SJCRH30 (cell line): ENCODE results near the gene SAMD9L. TPM values are rescaled to one million over a fixed set of nuclear protein-coding genes. Genes with fewer than 3 reads are reported as not detected.

ENCODE experiments used
- DNase-seq, 2 experiments: peaks; one replicate each; pipeline ENCODE4 v3.0.0-alpha.2; 2015 to 2020
- H3K27ac ChIP-seq: fragments of 250-450 bp; sonication (Bioruptor Pico); 2 replicates; pipeline ENCODE4 v1.5.1; 2020; ENCODE audit warnings: mild to moderate bottlenecking, moderate library complexity
- H3K27me3 ChIP-seq: fragments of 250-450 bp; sonication (Bioruptor Pico); 2 replicates; pipeline ENCODE4 v1.5.1; 2020; ENCODE audit warnings: mild to moderate bottlenecking, moderate library complexity
- H3K36me3 ChIP-seq: fragments of 250-450 bp; sonication (Bioruptor Pico); 2 replicates; pipeline ENCODE4 v1.5.1; 2020; ENCODE audit warnings: mild to moderate bottlenecking, moderate library complexity
- H3K4me1 ChIP-seq: fragments of 250-450 bp; sonication (Bioruptor Pico); 2 replicates; pipeline ENCODE4 v1.5.1; 2020; ENCODE audit warnings: mild to moderate bottlenecking, moderate library complexity
- H3K4me3 ChIP-seq: fragments of 250-450 bp; sonication (Bioruptor Pico); 2 replicates; pipeline ENCODE4 v1.5.1; 2020; ENCODE audit warnings: mild to moderate bottlenecking, moderate library complexity
- H3K9me3 ChIP-seq: fragments of 250-450 bp; sonication (Bioruptor Pico); replicated peaks from 2 replicates; pipeline ENCODE4 v1.5.1; 2020; ENCODE audit warnings: mild to moderate bottlenecking, moderate library complexity
- total RNA-seq: library from RNA; depleted of rRNA; stranded (reverse); fragments of >200 nt; shearing (Covaris generic); gene quantifications from 2 replicates; pipeline ENCODE4 v1.2.3, GENCODE V29; 2014; rRNA removed

SAMD9L gene
- 0.79 and 1.8 TPM in 2 replicates for total RNA-seq

DNA sequence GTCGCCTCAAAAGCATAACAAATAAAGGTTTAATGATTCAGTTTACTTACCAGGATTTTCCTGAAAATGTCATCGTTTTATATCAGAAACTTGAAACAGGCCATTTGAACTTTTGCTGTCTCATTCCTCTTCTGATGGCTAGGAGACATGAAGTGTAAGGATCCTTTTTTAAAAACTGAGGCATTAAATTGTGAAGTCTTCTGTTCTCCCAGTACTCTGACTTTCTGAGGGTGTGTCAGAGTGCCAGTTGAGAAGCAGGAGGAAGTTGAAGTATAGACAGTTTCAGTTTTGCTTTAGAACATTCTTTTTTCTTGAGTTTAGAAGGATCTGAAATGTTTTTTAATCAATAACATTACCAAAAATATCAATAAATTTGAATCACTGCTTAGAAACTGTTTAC is at the start of gene SAMD9L:
SAMD9L (minus strand) TSS at position 242 of the 400 bp plus-strand sequence. CDS start 12,414 bp downstream, outside the sequence.
- no peaks in the 10 kb centered on the region for H3K9me3 ChIP-seq
- H3K4me1 ChIP-seq: peaks cover 4% of the 10 kb centered on the region; the same call in 1 of the 2 replicates
- no peak within 1 kb of the TSS for H3K27ac ChIP-seq
- DNase-seq: peak in 1 of 2 experiments; percentile 8
- H3K4me3 ChIP-seq: peak within 1 kb of the TSS; percentile 42
- no peaks in the 10 kb centered on the region for H3K27me3 ChIP-seq
- no peaks in the 10 kb centered on the region for H3K36me3 ChIP-seq

DNA sequence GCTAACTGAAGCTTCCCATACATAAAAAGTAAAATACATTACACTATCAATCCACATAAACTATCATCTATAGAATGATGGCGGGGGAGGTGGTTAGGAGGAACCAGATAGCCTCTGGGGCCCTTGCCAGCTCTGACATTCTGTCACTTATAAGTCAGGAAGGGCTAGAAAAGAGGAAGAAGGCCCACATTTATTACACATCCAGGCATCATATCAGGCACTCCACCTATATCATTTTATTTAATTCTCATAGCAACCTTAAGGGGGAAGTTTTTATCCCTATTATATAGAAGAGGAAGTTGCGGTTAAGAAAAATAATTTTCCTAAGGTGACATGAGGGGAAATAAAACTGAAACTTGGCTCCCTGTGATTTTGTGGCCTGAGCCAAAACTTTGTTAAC is 48.2 kb upstream of the SAMD9L start:
- H3K4me3 ChIP-seq: no peak overlapping the region

DNA sequence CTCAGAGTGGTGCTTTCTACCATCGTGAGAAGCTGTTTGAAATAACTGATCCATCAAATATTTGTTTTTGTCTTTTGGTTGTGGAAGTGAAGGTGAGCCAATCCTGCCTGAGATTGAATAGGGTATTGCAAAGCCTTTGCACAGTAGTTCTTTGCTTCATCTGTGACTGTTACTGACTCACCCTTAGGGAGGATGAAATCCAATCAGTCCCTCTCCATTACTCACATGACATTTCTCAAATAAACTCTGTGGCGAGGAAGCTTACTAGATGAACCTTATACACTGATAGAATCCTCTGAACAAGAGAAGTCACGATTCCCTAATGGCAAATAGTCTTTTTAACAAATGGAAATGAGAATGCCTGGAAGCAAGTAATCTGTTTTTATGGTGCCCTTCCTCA is 46.2 kb upstream of the SAMD9L start:
- Histone ChIP-seq H3K27ac (no peak overlapping the region), H3K9me3 (no peaks in the 10 kb centered on the region), H3K4me1 (no peaks in the 10 kb centered on the region), H3K27me3 (peaks cover 4% of the 10 kb centered on the region), H3K36me3 (no peaks in the 10 kb centered on the region), H3K4me3 (no peak overlapping the region)
- DNase-seq: no peak

More for the DNA sequence above, 48.2 kb upstream of the SAMD9L start:
- DNase-seq: no peak
- no peaks in the 10 kb centered on the region for H3K4me1 ChIP-seq
- H3K27me3 ChIP-seq: 0 out of 2 replicates have a peak, but pooled peaks cover under 1% of the 10 kb centered on the region
- H3K27ac ChIP-seq: no peak overlapping the region
- no peaks in the 10 kb centered on the region for H3K36me3 ChIP-seq
- H3K9me3 ChIP-seq: no peaks in the 10 kb centered on the region

DNA sequence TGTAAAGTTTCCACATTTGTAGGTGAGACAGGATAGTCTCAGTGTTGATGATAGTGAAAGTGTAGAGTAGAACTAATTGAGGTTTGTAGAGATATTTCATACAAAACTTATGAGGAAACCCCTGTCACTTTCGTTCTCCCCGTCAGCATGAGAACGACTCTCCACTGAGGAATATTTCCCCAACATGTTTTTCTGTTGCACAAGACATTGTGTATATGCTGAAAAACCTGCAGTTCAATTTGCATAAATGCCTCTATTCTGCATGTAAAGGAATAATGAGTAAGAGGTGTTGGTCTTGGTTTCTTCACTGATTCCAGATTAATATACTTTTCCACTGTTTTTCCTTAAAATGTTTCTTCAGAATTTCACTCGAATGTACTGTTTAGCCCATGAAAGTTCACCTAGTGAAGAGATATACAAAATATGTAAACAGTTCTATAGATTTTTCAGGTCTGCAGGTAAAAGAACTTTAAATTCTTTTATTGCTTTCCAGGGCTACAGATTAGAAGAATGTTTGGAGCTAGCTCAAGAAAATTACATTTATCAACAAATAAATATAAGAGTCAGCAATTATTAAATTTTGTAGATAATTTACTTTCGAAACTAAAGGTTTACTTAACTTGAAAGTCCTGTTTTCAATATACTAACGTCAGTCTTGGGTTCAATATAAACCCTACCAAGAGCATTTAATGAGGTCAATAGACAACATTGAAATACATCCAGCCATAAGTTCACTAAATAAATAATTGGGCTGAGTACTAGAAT is 40.9 kb upstream of the SAMD9L start:
- Histone ChIP-seq H3K36me3 (no peaks in the 10 kb centered on the region), H3K27me3 (peaks cover 9% of the 10 kb centered on the region), H3K9me3 (no peaks in the 10 kb centered on the region), H3K27ac (no peak overlapping the region), H3K4me3 (no peak overlapping the region), H3K4me1 (no peaks in the 10 kb centered on the region)
- no peak for DNase-seq

DNA sequence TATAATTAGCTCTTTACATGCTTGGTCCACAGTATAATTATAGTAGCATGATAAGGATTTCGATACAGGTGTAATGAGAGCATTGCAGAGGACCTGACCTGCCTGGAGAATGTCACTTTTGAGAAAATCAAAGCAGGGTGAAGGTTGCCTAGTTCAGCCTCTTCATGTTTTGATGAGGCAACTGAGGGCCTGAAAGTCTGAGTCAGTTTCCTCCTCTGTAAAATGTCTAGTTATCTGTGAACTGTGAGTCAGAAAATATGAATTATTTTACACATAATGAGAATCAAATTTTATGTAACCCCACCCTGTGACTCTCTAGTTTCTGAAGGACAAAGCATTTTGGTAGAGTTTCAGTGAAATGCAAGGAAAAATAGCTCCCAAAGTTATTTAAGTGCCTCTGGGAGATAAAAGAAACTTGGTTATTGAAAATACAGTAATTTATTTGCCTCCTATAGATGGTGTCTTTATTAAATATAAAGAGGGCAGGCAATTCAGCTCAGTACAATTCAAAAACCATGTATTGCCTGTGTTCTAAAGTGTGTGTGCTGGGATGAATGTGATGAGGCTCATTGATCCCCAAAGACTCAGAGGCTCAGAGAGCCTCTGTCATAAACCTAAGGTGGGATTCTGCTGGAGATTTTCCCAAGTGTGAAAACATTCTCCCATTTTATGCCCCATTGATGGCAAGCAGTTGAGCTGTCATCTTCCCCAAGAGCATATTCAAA is 37.3 kb upstream of the SAMD9L start:
- Histone ChIP-seq H3K27ac (no peak overlapping the region), H3K27me3 (peaks cover 6% of the 10 kb centered on the region), H3K4me1 (no peaks in the 10 kb centered on the region), H3K36me3 (no peaks in the 10 kb centered on the region), H3K4me3 (no peak overlapping the region), H3K9me3 (no peaks in the 10 kb centered on the region)
- no peak for DNase-seq

DNA sequence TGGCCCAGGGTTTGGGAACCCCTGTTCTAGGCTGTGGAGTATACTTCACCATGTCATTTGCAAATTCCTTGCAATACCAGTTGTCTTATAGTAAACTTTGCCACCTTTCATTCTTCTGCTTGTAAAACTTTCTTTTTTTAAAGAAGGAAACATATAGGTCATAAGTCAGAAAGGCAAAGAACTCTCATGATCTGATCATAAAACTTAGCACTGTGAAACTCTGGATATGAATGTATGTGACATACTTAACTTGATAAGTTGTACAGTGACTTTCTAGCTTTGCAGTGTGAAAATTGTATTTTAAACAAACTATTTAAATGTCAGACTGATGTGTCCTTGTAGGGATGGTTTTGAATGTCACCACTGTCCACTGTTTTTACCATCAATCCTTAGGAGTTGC is 31.0 kb upstream of the SAMD9L start:
- no peaks in the 10 kb centered on the region; the same call in 1 of the 2 replicates for H3K9me3 ChIP-seq
- H3K4me1 ChIP-seq: no peaks in the 10 kb centered on the region
- H3K4me3 ChIP-seq: no peak overlapping the region
- H3K27me3 ChIP-seq: no peaks in the 10 kb centered on the region
- H3K27ac ChIP-seq: no peak overlapping the region
- DNase-seq: no peak
- H3K36me3 ChIP-seq: no peaks in the 10 kb centered on the region

DNA sequence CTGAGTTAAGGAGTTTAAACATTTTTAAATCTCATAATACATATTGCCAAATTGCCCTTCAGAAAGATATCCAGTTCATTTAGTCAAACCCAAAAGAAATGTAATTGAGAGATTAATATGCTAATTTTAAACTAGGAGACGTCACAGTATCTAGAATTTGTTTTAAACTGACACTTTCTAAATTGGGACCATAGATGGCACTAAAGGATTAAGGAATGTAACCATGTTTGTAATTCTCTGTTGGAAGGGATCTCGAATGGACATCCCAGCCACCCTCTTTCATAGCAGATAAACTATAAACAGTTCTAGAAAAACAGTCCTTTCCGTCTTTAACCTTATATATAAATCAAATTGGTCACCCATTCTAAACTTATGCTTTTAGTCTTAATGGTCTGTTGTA is 30.0 kb upstream of the SAMD9L start:
- no peak overlapping the region for H3K4me3 ChIP-seq
- H3K27me3 ChIP-seq: no peaks in the 10 kb centered on the region
- H3K36me3 ChIP-seq: no peaks in the 10 kb centered on the region
- H3K27ac ChIP-seq: no peak overlapping the region
- peak in 1 of 2 experiments; percentile 22 for DNase-seq
- no peaks in the 10 kb centered on the region for H3K4me1 ChIP-seq
- H3K9me3 ChIP-seq: no peaks in the 10 kb centered on the region; the same call in 1 of the 2 replicates

DNA sequence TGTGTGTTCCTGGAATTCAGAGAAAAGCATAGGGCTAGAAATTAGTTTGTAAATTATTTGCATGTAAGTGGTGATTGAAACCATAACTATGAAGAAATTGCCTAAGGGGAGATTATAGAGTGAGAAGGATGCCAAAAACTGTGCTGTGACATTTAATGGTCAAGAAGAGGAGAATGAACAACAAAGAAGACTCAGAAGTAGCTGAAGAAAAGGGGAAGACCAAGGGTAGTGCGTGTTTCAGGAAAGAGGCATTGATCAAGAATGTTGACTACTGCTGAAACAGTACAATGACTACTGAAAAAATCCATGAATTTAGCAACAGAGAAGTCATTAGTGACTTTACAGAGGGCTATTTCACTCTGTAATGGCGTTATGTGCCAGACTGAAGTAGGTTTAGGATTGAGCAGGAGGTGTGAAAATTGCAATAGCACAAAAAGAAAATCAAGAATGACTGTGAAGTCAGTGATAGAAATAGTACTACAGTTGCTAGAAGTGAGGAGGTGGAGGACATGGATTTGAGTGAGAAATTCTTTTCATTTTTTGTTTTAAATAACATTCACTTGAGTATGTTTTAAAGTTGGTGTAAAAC is 28.9 kb upstream of the SAMD9L start:
- Histone ChIP-seq H3K4me1 (no peaks in the 10 kb centered on the region), H3K27me3 (no peaks in the 10 kb centered on the region), H3K9me3 (peaks cover 5% of the 10 kb centered on the region), H3K36me3 (no peaks in the 10 kb centered on the region), H3K4me3 (no peak overlapping the region), H3K27ac (no peak overlapping the region)
- no peak for DNase-seq

DNA sequence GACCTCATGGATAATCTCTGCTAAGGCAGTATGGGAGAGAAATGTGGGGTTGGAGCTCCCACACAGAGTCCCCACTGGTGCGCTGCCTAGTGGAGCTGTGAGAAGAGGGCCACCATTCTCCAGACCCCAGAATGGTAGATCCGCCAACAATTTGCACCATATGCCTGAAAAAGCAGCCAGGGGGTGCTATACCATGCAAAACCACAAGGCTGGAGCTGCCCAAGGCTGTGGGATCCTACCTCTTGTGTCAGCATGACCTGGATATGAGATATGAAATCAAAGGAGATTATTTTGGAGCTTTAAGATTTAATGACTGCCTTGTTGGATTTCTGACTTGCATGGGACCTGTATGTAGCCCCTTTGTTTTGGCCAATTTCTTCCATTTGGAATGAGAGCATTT is 27.0 kb upstream of the SAMD9L start:
- DNase-seq: no peak
- Histone ChIP-seq H3K4me3 (no peak overlapping the region), H3K27ac (no peak overlapping the region), H3K9me3 (peaks cover 14% of the 10 kb centered on the region), H3K27me3 (no peaks in the 10 kb centered on the region), H3K4me1 (no peaks in the 10 kb centered on the region), H3K36me3 (no peaks in the 10 kb centered on the region)

DNA sequence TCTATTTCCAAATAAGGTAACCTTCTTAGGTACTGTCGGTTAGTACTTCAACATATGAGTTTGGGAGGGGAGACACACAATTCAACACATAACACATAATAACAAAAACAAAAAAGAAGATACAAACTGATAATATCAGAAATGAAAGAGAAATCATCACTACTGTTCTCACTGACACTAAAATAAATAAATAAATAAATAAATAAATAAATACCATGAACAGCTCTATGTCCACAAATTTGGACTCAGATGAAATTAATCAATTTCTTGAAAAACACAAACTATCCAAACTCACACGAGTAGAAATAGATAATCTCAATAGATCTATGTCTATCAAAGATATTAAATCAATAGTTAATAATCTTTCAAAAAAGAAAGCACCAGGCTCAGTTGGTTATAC is 24.5 kb upstream of the SAMD9L start:
- no peak for DNase-seq
- H3K4me1 ChIP-seq: no peaks in the 10 kb centered on the region
- H3K36me3 ChIP-seq: no peaks in the 10 kb centered on the region
- peaks cover 14% of the 10 kb centered on the region for H3K9me3 ChIP-seq
- no peak overlapping the region for H3K27ac ChIP-seq
- no peaks in the 10 kb centered on the region for H3K27me3 ChIP-seq
- no peak overlapping the region for H3K4me3 ChIP-seq

DNA sequence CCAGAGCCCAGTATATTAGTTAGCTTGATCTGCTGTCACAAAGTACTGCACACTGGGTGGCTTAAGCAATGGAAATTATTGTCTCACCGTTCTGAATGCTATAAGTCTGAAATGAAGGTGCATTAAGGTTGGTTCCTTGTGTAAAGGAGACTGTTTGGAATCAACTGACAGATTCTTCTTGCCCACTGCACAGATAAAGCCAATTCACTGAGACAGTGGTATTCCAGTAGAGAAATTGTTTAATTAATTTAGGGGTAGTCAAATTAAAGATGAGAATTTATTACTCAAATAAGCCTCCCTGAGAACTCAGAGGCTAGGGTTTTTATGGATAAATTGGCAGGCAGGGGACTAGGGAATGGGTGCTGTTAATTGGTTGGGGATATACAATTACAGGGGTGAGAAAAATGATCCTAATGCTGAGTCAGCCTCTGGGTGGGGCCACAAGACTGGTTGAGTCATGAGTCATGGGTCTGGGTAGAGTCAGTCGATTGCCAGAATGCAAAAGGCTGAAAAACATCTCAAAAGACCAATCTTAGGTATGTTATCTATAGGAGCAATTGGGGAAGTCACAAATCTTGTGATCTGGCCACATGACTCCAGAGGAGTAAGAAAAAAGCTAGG is 23.5 kb upstream of the SAMD9L start:
- H3K4me1 ChIP-seq: no peaks in the 10 kb centered on the region
- peaks cover 14% of the 10 kb centered on the region for H3K9me3 ChIP-seq
- no peak overlapping the region for H3K27ac ChIP-seq
- no peak overlapping the region for H3K4me3 ChIP-seq
- H3K27me3 ChIP-seq: no peaks in the 10 kb centered on the region
- no peaks in the 10 kb centered on the region for H3K36me3 ChIP-seq
- DNase-seq: no peak

DNA sequence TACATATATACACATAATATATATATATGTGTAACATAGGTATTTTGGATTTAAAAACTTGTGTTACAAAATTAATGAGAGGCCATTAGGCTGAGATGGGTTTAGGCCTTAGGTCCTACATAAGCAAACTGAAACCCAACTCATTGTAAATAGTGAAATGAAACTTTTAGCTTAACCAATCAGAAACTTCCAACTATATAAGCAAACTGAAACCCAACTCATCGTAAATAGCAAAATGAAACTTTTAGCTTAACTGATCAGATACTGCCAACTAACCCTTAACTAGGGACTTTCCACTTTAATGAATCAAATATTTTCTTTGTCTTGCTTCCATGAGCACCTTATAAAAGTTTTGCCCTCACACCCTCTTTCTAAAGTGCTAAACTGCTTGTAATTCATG is 17.3 kb upstream of the SAMD9L start:
- no peak overlapping the region for H3K4me3 ChIP-seq
- DNase-seq: no peak

DNA sequence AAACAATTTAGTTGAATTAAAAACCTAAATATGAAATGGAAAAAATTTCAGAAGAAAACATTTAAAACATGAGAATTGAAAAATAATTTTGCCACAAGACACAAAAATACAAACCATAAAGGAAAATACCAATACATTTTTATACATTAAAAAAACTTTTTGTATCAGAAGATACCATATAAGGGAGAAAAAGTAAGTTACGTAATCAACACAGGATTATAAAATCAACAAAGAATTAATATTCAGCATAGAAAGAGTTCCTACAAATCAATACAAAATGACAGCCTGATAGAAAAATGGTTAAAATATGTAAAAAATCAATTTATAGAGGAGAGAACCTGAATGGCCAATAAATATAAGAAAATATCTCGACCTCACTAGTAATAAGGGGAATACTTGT is 16.6 kb upstream of the SAMD9L start:
- H3K4me1 ChIP-seq: no peaks in the 10 kb centered on the region

More for the DNA sequence above, 17.3 kb upstream of the SAMD9L start:
- H3K4me1 ChIP-seq: no peaks in the 10 kb centered on the region
- H3K36me3 ChIP-seq: no peaks in the 10 kb centered on the region
- no peaks in the 10 kb centered on the region; the same call in 1 of the 2 replicates for H3K9me3 ChIP-seq
- H3K27ac ChIP-seq: no peak overlapping the region
- no peaks in the 10 kb centered on the region for H3K27me3 ChIP-seq

DNA sequence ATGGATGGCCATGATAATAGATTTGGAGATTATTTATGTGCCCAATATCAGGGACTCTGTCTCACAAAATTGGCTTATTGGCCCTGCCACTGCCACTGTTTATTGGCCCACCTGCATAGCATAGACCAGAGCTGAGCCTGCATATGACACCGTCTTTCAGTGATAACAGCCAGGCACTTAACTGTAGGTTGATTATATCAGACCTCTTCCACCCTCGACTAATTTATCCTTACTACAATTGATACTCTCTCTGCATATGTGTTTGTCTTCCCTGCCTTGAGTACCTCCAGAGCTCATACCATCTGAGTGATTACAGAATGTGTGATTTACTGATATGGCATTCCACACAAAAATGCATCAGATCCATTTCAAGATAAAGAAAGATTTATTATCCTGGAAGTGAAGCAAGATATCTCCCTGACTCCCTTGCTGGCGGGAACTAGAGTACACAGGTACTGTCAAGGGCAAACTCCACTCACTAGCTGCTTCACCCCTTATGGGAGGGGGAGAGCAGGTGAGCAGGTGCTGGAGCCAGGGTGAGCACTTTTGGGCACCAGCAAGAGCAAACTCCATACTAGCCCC is 13.1 kb upstream of the SAMD9L start:
- H3K9me3 ChIP-seq: peaks cover 7% of the 10 kb centered on the region
- no peaks in the 10 kb centered on the region for H3K27me3 ChIP-seq
- no peak for DNase-seq
- no peak overlapping the region for H3K4me3 ChIP-seq
- no peak overlapping the region for H3K27ac ChIP-seq
- no peaks in the 10 kb centered on the region for H3K4me1 ChIP-seq
- H3K36me3 ChIP-seq: no peaks in the 10 kb centered on the region

More for the DNA sequence above, 16.6 kb upstream of the SAMD9L start:
- no peak for DNase-seq
- Histone ChIP-seq H3K27ac (no peak overlapping the region), H3K27me3 (no peaks in the 10 kb centered on the region), H3K36me3 (no peaks in the 10 kb centered on the region), H3K9me3 (no peaks in the 10 kb centered on the region; the same call in 1 of the 2 replicates), H3K4me3 (no peak overlapping the region)
